ENCODE data around the gene RASSF8. TPM values are rescaled to one million over a fixed set of nuclear protein-coding genes. Genes with fewer than 3 reads are reported as not detected.
"Not testable (repeated sequence)": the region's sequence is repeated elsewhere in the genome, so short reads cannot be mapped to it uniquely, and the experiment has no call there.

RASSF8 gene
- total RNA-seq, 1 experiment from 2014 or later: 26.5 TPM

GRCh38 chr12:26055087-26055486, 96.6 kb downstream of the RASSF8 start:
- H3K4me1 ChIP-seq (replicated peaks; ENCODE audit: insufficient read depth): peaks cover 6% of the 10 kb centered on the region; the same call in 1 of the 2 replicates
- no peaks in the 10 kb centered on the region for H3K9me2 ChIP-seq (ENCODE audit: insufficient read depth)
- no peak overlapping the region for H2AFZ ChIP-seq
- H3K4me2 ChIP-seq: no peak overlapping the region
- H3K27ac ChIP-seq: no peak overlapping the region
- CTCF ChIA-PET: interaction anchor here (0.6 kb wide), 1 partner anchor 11 kb away, joined by 3 read pairs; no protein-coding TSS in a partner anchor
- no peaks in the 10 kb centered on the region for H3K27me3 ChIP-seq (ENCODE audit: insufficient read depth, low read depth)
- H3F3A ChIP-seq (ENCODE audit: insufficient read depth, low read depth): peaks cover 5% of the 10 kb centered on the region; the same call in 1 of the 2 replicates
- no peak for DNase-seq
- BruUV-seq (replicated peaks): no TSS peak
- peaks cover 4% of the 10 kb centered on the region for H3K9me3 ChIP-seq (ENCODE audit: insufficient read depth, low read depth)
- no peak for TF ChIP-seq EZH2 (IDR thresholded peaks at IDR 0.05; ENCODE audit: low read depth)
- no peak for TF ChIP-seq CTCF (conservative IDR thresholded peaks at IDR 0.05)
- POLR2A ChIA-PET (ENCODE audit: unreplicated experiment): interaction anchor here (0.7 kb wide), 1 partner anchor 25 kb away, joined by 3 read pairs; no protein-coding TSS in a partner anchor
- no peaks in the 10 kb centered on the region for H4K20me1 ChIP-seq (ENCODE audit: insufficient read depth)
- H3K4me3 ChIP-seq: no peak overlapping the region
- intact Hi-C loops (cut with micrococcal nuclease; ENCODE audit: unreplicated experiment): no loop called here
- H3K79me2 ChIP-seq (ENCODE audit: low read depth): no peaks in the 10 kb centered on the region
- H3K36me3 ChIP-seq (ENCODE audit: low read depth): 0 out of 2 replicates have a peak, but pooled peaks cover 4% of the 10 kb centered on the region

- peak; percentile 13 to 64 for DNase-seq
- Histone ChIP-seq H2AFZ (no peak overlapping the region), H3K4me1 (replicated peaks; ENCODE audit: insufficient read depth) (peaks cover 6% of the 10 kb centered on the region; the same call in 1 of the 2 replicates), H3K9me2 (ENCODE audit: insufficient read depth) (no peaks in the 10 kb centered on the region), H3F3A (ENCODE audit: insufficient read depth, low read depth) (peaks cover 5% of the 10 kb centered on the region; the same call in 1 of the 2 replicates), H3K27me3 (ENCODE audit: insufficient read depth, low read depth) (no peaks in the 10 kb centered on the region), H3K36me3 (ENCODE audit: low read depth) (0 out of 2 replicates have a peak, but pooled peaks cover 4% of the 10 kb centered on the region), H3K4me2 (no peak overlapping the region), H3K9me3 (ENCODE audit: insufficient read depth, low read depth) (peaks cover 4% of the 10 kb centered on the region; the same call in 1 of the 2 replicates), H3K4me3 (no peak overlapping the region), H4K20me1 (ENCODE audit: insufficient read depth) (no peaks in the 10 kb centered on the region), H3K79me2 (ENCODE audit: low read depth) (no peaks in the 10 kb centered on the region), H3K27ac (no peak overlapping the region)
- POLR2A ChIA-PET (ENCODE audit: unreplicated experiment): interaction anchor here (0.5 kb wide), 1 partner anchor 72 kb away, joined by 3 read pairs; no protein-coding TSS in a partner anchor
- CTCF ChIA-PET: no interaction called here
- BruUV-seq (replicated peaks): no TSS peak
- intact Hi-C loops (cut with micrococcal nuclease; ENCODE audit: unreplicated experiment): no loop called here
- TF ChIP-seq EZH2 (IDR thresholded peaks at IDR 0.05; ENCODE audit: low read depth): no peak
- TF ChIP-seq CTCF (conservative IDR thresholded peaks at IDR 0.05): no peak
These were observed 97.9 kb downstream of the RASSF8 start for GRCh38 chr12:26056335-26056734.

- POLR2A ChIA-PET (ENCODE audit: unreplicated experiment); BruUV-seq (replicated peaks); DNase-seq; H3K4me2 ChIP-seq; intact Hi-C loops (cut with micrococcal nuclease; ENCODE audit: unreplicated experiment); H3K27me3 ChIP-seq (ENCODE audit: insufficient read depth, low read depth); H3F3A ChIP-seq (ENCODE audit: insufficient read depth, low read depth); H3K36me3 ChIP-seq (ENCODE audit: low read depth); H2AFZ ChIP-seq; H4K20me1 ChIP-seq (ENCODE audit: insufficient read depth); H3K79me2 ChIP-seq (ENCODE audit: low read depth); H3K27ac ChIP-seq; CTCF ChIA-PET; H3K4me3 ChIP-seq; H3K9me3 ChIP-seq (ENCODE audit: insufficient read depth, low read depth); H3K9me2 ChIP-seq (ENCODE audit: insufficient read depth): not testable (repeated sequence)
- peaks cover 12% of the 10 kb centered on the region for H3K4me1 ChIP-seq (replicated peaks; ENCODE audit: insufficient read depth)
These were observed 98.8 kb downstream of the RASSF8 start for GRCh38 chr12:26057271-26057670.

GRCh38 chr12:26058308-26058707, 99.8 kb downstream of the RASSF8 start:
- H3K4me1 ChIP-seq (replicated peaks; ENCODE audit: insufficient read depth): peaks cover 18% of the 10 kb centered on the region
- H3K27ac ChIP-seq: no peak overlapping the region
- ChIA-PET POLR2A (ENCODE audit: unreplicated experiment) (no interaction called here), CTCF (interaction anchor here (0.6 kb wide), 1 partner anchor 248 kb away, joined by 4 read pairs; no protein-coding TSS in a partner anchor)
- intact Hi-C loops (cut with micrococcal nuclease; ENCODE audit: unreplicated experiment): no loop called here
- no peak for DNase-seq
- peaks cover 4% of the 10 kb centered on the region; the same call in 1 of the 2 replicates for H3K9me3 ChIP-seq (ENCODE audit: insufficient read depth, low read depth)
- no peak for TF ChIP-seq EZH2 (IDR thresholded peaks at IDR 0.05; ENCODE audit: low read depth)
- TF ChIP-seq CTCF (conservative IDR thresholded peaks at IDR 0.05): no peak
- no peaks in the 10 kb centered on the region for H3K9me2 ChIP-seq (ENCODE audit: insufficient read depth)
- H3K36me3 ChIP-seq (ENCODE audit: low read depth): 0 out of 2 replicates have a peak, but pooled peaks cover 4% of the 10 kb centered on the region
- no peak overlapping the region for H3K4me2 ChIP-seq
- H2AFZ ChIP-seq: no peak overlapping the region
- no peak overlapping the region for H3K4me3 ChIP-seq
- no peaks in the 10 kb centered on the region for H3K79me2 ChIP-seq (ENCODE audit: low read depth)
- no peaks in the 10 kb centered on the region for H3K27me3 ChIP-seq (ENCODE audit: insufficient read depth, low read depth)
- no peaks in the 10 kb centered on the region for H4K20me1 ChIP-seq (ENCODE audit: insufficient read depth)
- peaks cover 5% of the 10 kb centered on the region for H3F3A ChIP-seq (ENCODE audit: insufficient read depth, low read depth)
- no TSS peak for BruUV-seq (replicated peaks)

All from PC-9 (cell line).